ENCODE data around the gene AARSD1.
"Not testable (repeated sequence)": the region's sequence is repeated elsewhere in the genome, so short reads cannot be mapped to it uniquely, and the experiment has no call there.

AARSD1 gene

GRCh38 chr17:42997984-42998938 is 34.0 kb upstream of the AARSD1 start, which contains the start of gene RPL27:
RPL27 (plus strand) TSS chr17:42998419; CDS start chr17:42998751, 332 bp downstream.
- Histone ChIP-seq H3K4me2 (peak within 1 kb of the TSS; percentile 93), H3K27ac (peak within 1 kb of the TSS; percentile 94), H4K20me1 (peaks cover 46% of the 10 kb centered on the region), H3K9me3 (no peaks in the 10 kb centered on the region), H3K4me3 (peak within 1 kb of the TSS; percentile 94), H3K9ac (peak within 1 kb of the TSS; percentile 99), H3K27me3 (no peaks in the 10 kb centered on the region), H3K4me1 (peaks cover 25% of the 10 kb centered on the region), H3K36me3 (peaks cover 66% of the 10 kb centered on the region)
- TF ChIP-seq Cebpa-rat (IDR thresholded peaks at IDR 0.05): no peak

- no peak for TF ChIP-seq Cebpa-rat (IDR thresholded peaks at IDR 0.05)
- Histone ChIP-seq H3K9me3 (no peaks in the 10 kb centered on the region), H3K36me3 (peaks cover 66% of the 10 kb centered on the region), H3K4me3 (peak overlapping the region; percentile 57), H3K4me2 (peak overlapping the region; percentile 79), H3K27ac (peak overlapping the region; percentile 59), H3K4me1 (peaks cover 25% of the 10 kb centered on the region), H3K27me3 (no peaks in the 10 kb centered on the region), H3K9ac (peak overlapping the region; percentile 71; the same call in 1 of the 2 replicates), H4K20me1 (peaks cover 38% of the 10 kb centered on the region)
Measured at GRCh38 chr17:42997390-42997983, 33.2 kb upstream of the AARSD1 start.

- H3K9me3 ChIP-seq, H3K4me3 ChIP-seq, H3K4me2 ChIP-seq, H3K9ac ChIP-seq, H3K27me3 ChIP-seq, H3K27ac ChIP-seq: not testable (repeated sequence)
- Histone ChIP-seq H3K36me3 (peaks cover 68% of the 10 kb centered on the region), H4K20me1 (peaks cover 13% of the 10 kb centered on the region), H3K4me1 (peaks cover 26% of the 10 kb centered on the region)
Measured at GRCh38 chr17:42993913-42994312, 29.7 kb upstream of the AARSD1 start.

GRCh38 chr17:42992872-42993271 is 28.6 kb upstream of the AARSD1 start:
- Histone ChIP-seq H3K36me3 (peaks cover 78% of the 10 kb centered on the region), H3K4me3 (no peak overlapping the region), H3K9ac (no peak overlapping the region)

GRCh38 chr17:42991471-42991870 is 27.2 kb upstream of the AARSD1 start:
- H3K9me3 ChIP-seq: no peaks in the 10 kb centered on the region
- H3K27ac ChIP-seq: no peak overlapping the region
- H3K4me1 ChIP-seq: peaks cover 14% of the 10 kb centered on the region
- no peak overlapping the region for H3K4me2 ChIP-seq
- TF ChIP-seq Cebpa-rat (IDR thresholded peaks at IDR 0.05): no peak
- H3K27me3 ChIP-seq: no peaks in the 10 kb centered on the region
- H3K4me3 ChIP-seq: no peak overlapping the region
- H3K9ac ChIP-seq: no peak overlapping the region
- H4K20me1 ChIP-seq: peaks cover 8% of the 10 kb centered on the region
- peaks cover 92% of the 10 kb centered on the region for H3K36me3 ChIP-seq

More at GRCh38 chr17:42992872-42993271, 28.6 kb upstream of the AARSD1 start:
- Histone ChIP-seq H3K4me2 (no peak overlapping the region), H3K27ac (no peak overlapping the region), H3K27me3 (no peaks in the 10 kb centered on the region), H3K4me1 (peaks cover 26% of the 10 kb centered on the region), H3K9me3 (no peaks in the 10 kb centered on the region), H4K20me1 (peaks cover 8% of the 10 kb centered on the region)
- TF ChIP-seq Cebpa-rat (IDR thresholded peaks at IDR 0.05): no peak

- TF ChIP-seq Cebpa-rat (IDR thresholded peaks at IDR 0.05): no peak
- no peaks in the 10 kb centered on the region for H3K9me3 ChIP-seq
- H4K20me1 ChIP-seq: peaks cover 8% of the 10 kb centered on the region
- peaks cover 29% of the 10 kb centered on the region for H3K4me1 ChIP-seq
- peaks cover 92% of the 10 kb centered on the region for H3K36me3 ChIP-seq
- H3K9ac ChIP-seq: no peak overlapping the region
- H3K27me3 ChIP-seq: no peaks in the 10 kb centered on the region
- H3K4me2 ChIP-seq: no peak overlapping the region
- no peak overlapping the region for H3K4me3 ChIP-seq
- no peak overlapping the region for H3K27ac ChIP-seq
Measured at GRCh38 chr17:42989726-42990652, 25.7 kb upstream of the AARSD1 start.

- H3K4me1 ChIP-seq: peaks cover 37% of the 10 kb centered on the region
Measured at GRCh38 chr17:42989141-42989540, 24.9 kb upstream of the AARSD1 start.

GRCh38 chr17:42985225-42985624 is 21.0 kb upstream of the AARSD1 start:
- Histone ChIP-seq H3K9me3 (no peaks in the 10 kb centered on the region), H3K4me3 (peak overlapping the region; percentile 50), H4K20me1 (peaks cover 18% of the 10 kb centered on the region), H3K4me1 (peaks cover 62% of the 10 kb centered on the region), H3K27me3 (no peaks in the 10 kb centered on the region), H3K36me3 (peaks cover 61% of the 10 kb centered on the region), H3K27ac (peak overlapping the region; percentile 69), H3K9ac (peak overlapping the region; percentile 53; the same call in 1 of the 2 replicates), H3K4me2 (peak overlapping the region; percentile 81)
- TF ChIP-seq Cebpa-rat (IDR thresholded peaks at IDR 0.05): no peak

More at GRCh38 chr17:42989141-42989540, 24.9 kb upstream of the AARSD1 start:
- H3K4me2 ChIP-seq: no peak overlapping the region
- H3K27me3 ChIP-seq: no peaks in the 10 kb centered on the region
- no peak overlapping the region for H3K9ac ChIP-seq
- TF ChIP-seq Cebpa-rat (IDR thresholded peaks at IDR 0.05): no peak
- H3K27ac ChIP-seq: no peak overlapping the region
- H3K9me3 ChIP-seq: no peaks in the 10 kb centered on the region
- H4K20me1 ChIP-seq: peaks cover 8% of the 10 kb centered on the region
- no peak overlapping the region for H3K4me3 ChIP-seq
- peaks cover 86% of the 10 kb centered on the region for H3K36me3 ChIP-seq

GRCh38 chr17:42982266-42982665 is 18.0 kb upstream of the AARSD1 start:
- no peaks in the 10 kb centered on the region for H3K27me3 ChIP-seq
- no peaks in the 10 kb centered on the region for H3K9me3 ChIP-seq
- peaks cover 18% of the 10 kb centered on the region for H4K20me1 ChIP-seq
- TF ChIP-seq Cebpa-rat (IDR thresholded peaks at IDR 0.05): no peak
- H3K4me1 ChIP-seq: peaks cover 73% of the 10 kb centered on the region
- H3K4me2 ChIP-seq: peak overlapping the region; percentile 92
- H3K36me3 ChIP-seq: peaks cover 31% of the 10 kb centered on the region
- H3K9ac ChIP-seq: 0 out of 2 replicates have a peak overlapping the region, but pooled peaks have one; percentile 86
- peak overlapping the region; percentile 22; the same call in 1 of the 2 replicates for H3K27ac ChIP-seq
- peak overlapping the region; percentile 98; the same call in 1 of the 2 replicates for H3K4me3 ChIP-seq
